Neural crest cell (in vitro differentiated cells): Measurements from ENCODE around the gene C13orf42. TPM values are rescaled to one million over a fixed set of nuclear protein-coding genes. Genes with fewer than 3 reads are reported as not detected.

Source experiments
- DNase-seq: peaks from one replicate; pipeline ENCODE4 v3.0.0; 2021; ENCODE audit warnings: low read depth, mixed read lengths, low spot score
- H3K27ac Mint-ChIP-seq: one replicate; pipeline ENCODE4 v1.8.0; 2021; ENCODE audit warnings: mild to moderate bottlenecking, mixed read lengths; ENCODE audit not compliant: unreplicated experiment
- H3K27me3 Mint-ChIP-seq: 2 replicates; pipeline ENCODE4 v1.8.0; 2021; ENCODE audit warnings: low read depth, mild to moderate bottlenecking, mixed read lengths
- H3K36me3 Mint-ChIP-seq: 2 replicates; pipeline ENCODE4 v1.8.0; 2021; ENCODE audit warnings: low read depth, mild to moderate bottlenecking, mixed read lengths
- H3K4me1 Mint-ChIP-seq: 2 replicates; pipeline ENCODE4 v1.8.0; 2021; ENCODE audit warnings: mixed read lengths
- H3K4me3 Mint-ChIP-seq: one replicate; pipeline ENCODE4 v1.8.0; 2021; ENCODE audit warnings: mild to moderate bottlenecking, mixed read lengths
- H3K9me3 Mint-ChIP-seq: 2 replicates; pipeline ENCODE4 v1.8.0; 2021; ENCODE audit warnings: mixed read lengths
- CTCF ChIP-seq: fragments of 200-600 bp; sonication (generic); conservative IDR thresholded peaks from 2 replicates; pipeline ENCODE4 v1.5.0; 2021; ENCODE audit warnings: antibody characterized with exemption, mild to moderate bottlenecking
- total RNA-seq: library from RNA; stranded (reverse); gene quantifications from 2 replicates; pipeline ENCODE4 v1.2.1, GENCODE V29; 2021

Gene C13orf42
- total RNA-seq, 1 donor from 2014 or later: not detected

- Mint-ChIP-seq H3K27me3 (peaks cover 5% of the 10 kb centered on the region), H3K9me3 (no peaks in the 10 kb centered on the region), H3K36me3 (no peaks in the 10 kb centered on the region), H3K4me3 (no peak overlapping the region), H3K4me1 (peaks cover 4% of the 10 kb centered on the region), H3K27ac (no peak overlapping the region)
- no peak for TF ChIP-seq CTCF
- no peak for DNase-seq
Observed at GRCh38 chr13:51155161-51155560, 44.1 kb upstream of the C13orf42 start.

GRCh38 chr13:51154029-51154555 is 43.0 kb upstream of the C13orf42 start:
- H3K27me3 Mint-ChIP-seq: peaks cover 5% of the 10 kb centered on the region
- H3K4me3 Mint-ChIP-seq: no peak overlapping the region
- no peak overlapping the region for H3K27ac Mint-ChIP-seq
- no peak for TF ChIP-seq CTCF
- H3K36me3 Mint-ChIP-seq: no peaks in the 10 kb centered on the region
- DNase-seq: no peak
- no peaks in the 10 kb centered on the region for H3K9me3 Mint-ChIP-seq
- peaks cover 4% of the 10 kb centered on the region for H3K4me1 Mint-ChIP-seq

- H3K27me3 Mint-ChIP-seq: peaks cover 5% of the 10 kb centered on the region
- TF ChIP-seq CTCF: no peak
- H3K4me1 Mint-ChIP-seq: no peaks in the 10 kb centered on the region
- no peaks in the 10 kb centered on the region for H3K9me3 Mint-ChIP-seq
- no peak overlapping the region for H3K27ac Mint-ChIP-seq
- no peaks in the 10 kb centered on the region for H3K36me3 Mint-ChIP-seq
- no peak overlapping the region for H3K4me3 Mint-ChIP-seq
- DNase-seq: no peak
Observed at GRCh38 chr13:51153527-51153926, 42.5 kb upstream of the C13orf42 start.

- H3K27ac Mint-ChIP-seq: no peak overlapping the region
Observed at GRCh38 chr13:51152701-51153100, 41.6 kb upstream of the C13orf42 start.

GRCh38 chr13:51151463-51151862 is 40.4 kb upstream of the C13orf42 start:
- Mint-ChIP-seq H3K9me3 (no peaks in the 10 kb centered on the region), H3K4me3 (no peak overlapping the region), H3K4me1 (no peaks in the 10 kb centered on the region), H3K27me3 (peaks cover 11% of the 10 kb centered on the region), H3K36me3 (no peaks in the 10 kb centered on the region), H3K27ac (no peak overlapping the region)
- TF ChIP-seq CTCF: no peak
- DNase-seq: no peak

More at GRCh38 chr13:51152701-51153100, 41.6 kb upstream of the C13orf42 start:
- DNase-seq: no peak
- H3K36me3 Mint-ChIP-seq: no peaks in the 10 kb centered on the region
- no peaks in the 10 kb centered on the region for H3K4me1 Mint-ChIP-seq
- peaks cover 5% of the 10 kb centered on the region for H3K27me3 Mint-ChIP-seq
- no peak overlapping the region for H3K4me3 Mint-ChIP-seq
- H3K9me3 Mint-ChIP-seq: no peaks in the 10 kb centered on the region
- TF ChIP-seq CTCF: no peak
